ENCODE data around the gene AFDN.

The AFDN gene

GRCh38 chr6:167976708-167977107 is 150.0 kb downstream of the AFDN start:
- no peak for DNase-seq (ENCODE audit: low read depth in 1 of 2, low spot score in 1 of 2)

DNA sequence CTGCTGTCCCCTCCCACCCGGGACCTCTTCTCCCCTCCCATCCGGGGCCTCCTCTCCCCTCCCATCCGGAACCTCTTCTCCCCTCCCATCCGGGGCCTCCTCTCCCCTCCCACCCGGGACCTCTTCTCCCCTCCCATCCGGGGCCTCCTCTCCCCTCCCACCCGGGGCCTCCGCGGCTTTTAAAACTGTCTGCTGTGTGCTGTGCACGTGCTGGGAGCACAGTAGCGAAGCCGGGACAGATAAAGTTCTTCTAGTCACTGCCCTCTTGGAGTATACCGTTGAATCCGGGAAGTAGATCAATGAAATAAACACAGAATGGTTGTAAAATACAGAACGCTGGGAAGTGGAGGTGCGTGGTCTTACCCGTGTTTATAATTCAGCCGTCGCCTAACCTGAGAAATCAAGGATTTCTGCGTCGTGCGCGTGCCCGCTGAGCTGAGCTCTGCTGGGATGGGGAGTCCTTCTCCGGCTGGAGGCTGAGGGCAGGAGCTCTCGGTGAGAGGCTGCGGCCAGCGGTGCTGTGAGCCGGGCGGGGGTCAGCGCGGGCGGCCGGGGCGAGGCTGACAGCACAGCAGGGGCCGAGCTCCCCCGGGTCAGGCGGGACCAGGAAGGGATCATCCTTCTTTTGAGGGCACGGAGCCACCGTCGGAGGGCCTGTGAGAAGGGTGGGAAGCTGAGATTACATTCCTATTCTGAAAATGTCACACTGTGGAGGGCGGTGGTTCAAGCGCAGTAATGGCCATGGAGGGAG is 151.2 kb downstream of the AFDN start:
- DNase-seq (ENCODE audit: low read depth in 1 of 2, low spot score in 1 of 2): no peak

- no peak for DNase-seq (ENCODE audit: low read depth in 1 of 2, low spot score in 1 of 2)
These were observed 151.9 kb downstream of the AFDN start for GRCh38 chr6:167978607-167979006.

DNA sequence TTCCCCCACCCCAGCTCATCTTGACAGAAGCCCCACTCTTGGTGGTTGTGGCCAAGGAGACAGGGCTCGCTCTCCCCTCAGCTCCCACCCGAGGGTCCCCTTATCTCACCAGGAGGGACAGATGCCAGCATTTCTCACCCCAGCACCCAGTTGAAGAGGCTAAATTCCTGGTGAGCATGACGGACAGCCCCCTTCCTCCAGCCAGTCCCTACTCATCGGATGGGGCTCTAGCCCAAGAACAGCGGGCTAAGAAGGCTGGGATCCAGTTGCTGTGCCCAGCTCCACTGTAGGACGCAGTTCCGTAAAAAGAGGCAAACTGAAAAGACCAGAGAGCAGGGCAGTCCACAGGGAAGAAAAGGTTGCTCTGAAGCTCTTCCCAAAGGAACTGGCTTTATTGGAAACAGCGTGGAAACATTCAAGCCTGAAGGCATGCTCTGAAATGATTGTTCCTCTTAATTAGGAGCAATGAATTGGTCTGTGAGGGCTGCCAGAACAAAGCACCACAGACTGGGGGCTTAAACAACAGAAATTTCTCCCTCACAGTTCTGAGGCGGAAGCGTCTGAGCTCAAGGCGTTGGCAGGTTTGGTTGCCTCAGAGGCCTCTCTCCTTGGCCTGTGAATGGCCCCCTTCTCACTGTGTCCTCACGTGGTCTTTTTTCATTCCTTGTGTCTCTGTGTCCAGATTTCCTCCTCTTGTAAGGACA is 152.9 kb downstream of the AFDN start:
- no peak for DNase-seq (ENCODE audit: low read depth in 1 of 2, low spot score in 1 of 2)

DNA sequence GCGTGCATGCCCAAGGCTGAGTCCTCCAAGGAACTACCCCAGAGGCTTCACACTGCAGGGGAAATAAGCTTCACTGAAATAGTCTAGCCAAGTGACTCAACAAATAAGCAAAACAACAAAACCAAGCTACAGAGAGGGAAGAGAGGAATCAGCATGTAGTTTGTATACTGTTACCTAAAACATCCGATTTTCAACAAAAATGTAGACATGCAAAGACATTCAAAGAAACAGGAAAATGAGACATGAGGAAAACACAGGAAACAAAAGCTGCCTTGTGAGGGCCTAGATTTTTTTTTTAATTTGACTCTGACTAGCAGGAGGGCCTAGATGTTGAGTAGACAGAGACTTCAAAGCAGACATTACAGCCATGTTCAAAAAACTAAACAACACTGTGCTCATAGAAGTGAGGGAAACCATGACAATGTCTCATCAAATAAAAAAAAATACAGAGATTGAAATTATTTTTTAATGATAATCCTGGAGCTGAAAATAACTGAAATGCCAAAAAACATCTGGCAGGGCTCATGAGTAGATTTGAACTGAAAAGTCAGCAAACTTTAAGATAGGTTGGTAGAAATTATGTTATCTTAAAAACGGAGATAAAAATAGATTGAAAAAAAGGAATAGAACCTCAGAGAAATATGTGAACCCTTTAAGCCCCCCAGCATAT is 154.3 kb downstream of the AFDN start:
- DNase-seq (ENCODE audit: low read depth in 1 of 2, low spot score in 1 of 2): no peak

- DNase-seq (ENCODE audit: low read depth in 1 of 2, low spot score in 1 of 2): no peak
These were observed 155.3 kb downstream of the AFDN start for GRCh38 chr6:167981916-167982462.

GRCh38 chr6:167984144-167984719 is 157.5 kb downstream of the AFDN start:
- DNase-seq (ENCODE audit: low read depth in 1 of 2, low spot score in 1 of 2): no peak

- no peak for DNase-seq (ENCODE audit: low read depth in 1 of 2, low spot score in 1 of 2)
These were observed 158.3 kb downstream of the AFDN start for GRCh38 chr6:167984876-167985604.

GRCh38 chr6:167985911-167986595 is 159.3 kb downstream of the AFDN start:
- DNase-seq (ENCODE audit: low read depth in 1 of 2, low spot score in 1 of 2): no peak

- DNase-seq (ENCODE audit: low read depth in 1 of 2, low spot score in 1 of 2): no peak
These were observed 160.9 kb downstream of the AFDN start for GRCh38 chr6:167987396-167988153.

DNA sequence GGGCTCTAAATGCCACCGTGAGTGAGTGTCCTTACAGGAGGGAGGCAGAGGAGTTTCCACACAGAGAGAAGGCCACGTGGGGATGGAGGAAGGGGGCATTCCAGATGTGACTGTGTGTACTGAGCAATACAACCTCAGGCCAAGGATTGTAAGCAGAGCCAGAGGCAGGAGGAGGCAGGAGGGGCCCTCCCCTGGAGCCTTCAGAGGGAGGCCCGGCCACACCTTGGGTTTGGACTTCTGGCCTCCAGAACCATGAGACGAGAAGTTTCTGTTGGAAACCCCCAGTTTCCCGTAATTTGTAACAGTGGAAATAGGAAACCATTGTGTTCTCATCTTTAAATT is 161.4 kb downstream of the AFDN start:
- DNase-seq (ENCODE audit: low read depth in 1 of 2, low spot score in 1 of 2): no peak

DNA sequence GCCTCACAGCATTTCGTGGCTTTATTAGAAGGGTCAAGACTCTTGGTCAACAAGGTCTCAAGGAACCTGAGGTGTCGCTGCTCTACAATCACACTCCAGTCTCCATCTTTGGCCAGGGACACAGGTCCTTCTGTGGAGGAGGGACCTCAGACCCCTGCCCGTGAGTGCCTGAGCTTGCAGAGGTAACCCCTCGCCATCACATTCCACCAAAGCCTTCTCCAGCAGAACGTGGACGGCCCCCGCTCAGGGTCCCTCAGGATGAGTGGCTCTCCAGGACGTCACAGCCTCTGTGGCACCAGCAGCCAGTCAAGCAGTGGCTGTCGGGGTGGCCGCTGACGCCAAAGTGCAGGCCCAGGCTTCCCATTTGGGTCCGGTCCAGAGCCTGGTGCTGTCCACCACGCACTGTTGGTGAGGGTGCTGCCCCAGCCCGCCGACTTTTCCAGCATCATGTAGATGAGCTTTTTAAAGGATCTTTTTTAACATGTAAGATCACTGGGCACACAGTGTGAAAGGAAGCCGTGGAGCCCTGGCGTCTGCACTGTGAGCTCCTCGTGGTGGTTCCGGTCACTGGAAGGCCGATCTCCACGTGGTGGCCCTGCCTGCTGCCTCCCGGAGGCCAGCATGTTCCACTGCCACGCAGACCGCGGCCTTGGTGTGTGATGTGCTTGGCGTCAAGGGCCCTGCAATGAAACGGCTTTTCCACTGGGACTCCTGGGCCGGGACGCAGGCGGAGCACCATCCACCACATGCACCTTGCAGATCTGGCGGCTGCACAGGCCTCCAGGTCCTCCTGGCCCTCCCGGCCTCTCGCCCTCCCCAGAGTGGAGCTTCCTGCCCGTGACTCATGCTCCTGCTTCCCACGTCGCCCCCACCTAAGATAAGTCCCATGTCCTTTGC is 162.5 kb downstream of the AFDN start:
- no peak for DNase-seq (ENCODE audit: low read depth in 1 of 2, low spot score in 1 of 2)

- no peak for DNase-seq (ENCODE audit: low read depth in 1 of 2, low spot score in 1 of 2)
These were observed 163.6 kb downstream of the AFDN start for GRCh38 chr6:167990016-167990945.

DNA sequence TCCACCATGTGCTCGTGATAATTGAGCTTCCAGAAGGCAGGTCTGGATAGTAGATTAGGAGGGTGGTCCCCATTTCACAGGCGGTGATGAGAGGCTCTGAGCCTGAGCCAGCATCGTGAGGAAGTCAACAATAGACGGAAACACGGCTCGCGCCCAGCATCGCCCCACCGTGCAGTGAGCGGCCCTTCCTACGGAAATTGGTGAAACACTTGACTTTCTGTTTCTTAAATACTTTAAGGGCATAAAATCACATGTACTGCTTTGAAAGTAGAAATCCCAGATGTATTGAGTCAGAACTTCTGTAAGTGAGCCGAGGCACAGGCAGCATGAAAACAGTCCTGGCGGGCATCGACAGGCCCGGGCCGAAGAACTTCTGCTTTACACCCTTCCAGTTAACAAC is 166.5 kb downstream of the AFDN start:
- no peak for DNase-seq (ENCODE audit: low read depth in 1 of 2, low spot score in 1 of 2)

- DNase-seq (ENCODE audit: low read depth in 1 of 2, low spot score in 1 of 2): no peak
These were observed 167.1 kb downstream of the AFDN start for GRCh38 chr6:167993831-167994230.

DNA sequence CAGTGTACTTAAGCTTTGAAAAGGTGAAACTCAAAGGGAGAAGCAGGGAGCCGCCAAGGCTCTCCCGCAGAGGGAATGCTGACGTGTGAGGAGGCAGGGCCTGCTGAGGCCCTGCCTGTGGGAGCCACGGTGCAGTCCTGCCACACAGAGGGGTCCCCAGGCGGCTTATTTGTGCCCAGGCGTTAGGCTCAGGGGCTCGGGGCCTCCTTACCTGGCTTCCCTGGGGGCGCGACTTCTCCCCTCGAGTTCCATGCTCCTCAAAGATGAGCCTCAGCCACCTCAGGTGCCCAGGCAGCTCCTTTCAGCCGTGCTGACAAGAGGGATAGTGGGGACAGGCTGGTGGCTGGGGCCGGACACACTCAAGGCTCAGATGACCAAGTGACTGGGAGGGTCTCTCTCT is 168.6 kb downstream of the AFDN start:
- no peak for DNase-seq (ENCODE audit: low read depth in 1 of 2, low spot score in 1 of 2)

- no peak for DNase-seq (ENCODE audit: low read depth in 1 of 2, low spot score in 1 of 2)
These were observed 169.0 kb downstream of the AFDN start for GRCh38 chr6:167995731-167996151.
